RKO (cell line): Measurements from ENCODE around the gene CDON.
"Not testable (repeated sequence)": the region's sequence is repeated elsewhere in the genome, so short reads cannot be mapped to it uniquely, and the experiment has no call there.

Experiments
- DNase-seq: peaks from one replicate; pipeline ENCODE4 v3.0.0-alpha.2; 2016; ENCODE audit warnings: low spot score

The CDON gene

GRCh38 chr11:126039485-126040271, 23.0 kb downstream of the CDON start:
- no peak for DNase-seq

DNA sequence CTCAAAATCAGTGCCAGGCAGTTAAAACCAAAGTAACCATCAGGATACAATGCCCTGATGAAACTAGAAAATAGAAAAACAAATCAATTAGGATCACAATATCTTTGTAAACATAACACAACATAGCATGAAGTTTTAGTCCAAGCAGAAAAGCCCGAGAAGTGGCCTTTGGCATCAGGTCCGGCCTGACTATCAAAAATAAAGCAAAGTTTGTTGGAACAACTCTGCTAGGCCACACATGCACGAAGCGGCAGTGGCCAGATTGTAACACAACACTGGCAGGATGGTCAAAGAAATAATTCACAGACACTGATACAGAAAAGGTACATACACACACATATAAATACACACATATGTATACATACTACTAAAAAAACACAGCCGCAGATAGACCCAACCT, 26.9 kb downstream of the CDON start:
- DNase-seq, result no peak

- no peak for DNase-seq
Measured at GRCh38 chr11:126034933-126035425, 27.7 kb downstream of the CDON start.

DNA sequence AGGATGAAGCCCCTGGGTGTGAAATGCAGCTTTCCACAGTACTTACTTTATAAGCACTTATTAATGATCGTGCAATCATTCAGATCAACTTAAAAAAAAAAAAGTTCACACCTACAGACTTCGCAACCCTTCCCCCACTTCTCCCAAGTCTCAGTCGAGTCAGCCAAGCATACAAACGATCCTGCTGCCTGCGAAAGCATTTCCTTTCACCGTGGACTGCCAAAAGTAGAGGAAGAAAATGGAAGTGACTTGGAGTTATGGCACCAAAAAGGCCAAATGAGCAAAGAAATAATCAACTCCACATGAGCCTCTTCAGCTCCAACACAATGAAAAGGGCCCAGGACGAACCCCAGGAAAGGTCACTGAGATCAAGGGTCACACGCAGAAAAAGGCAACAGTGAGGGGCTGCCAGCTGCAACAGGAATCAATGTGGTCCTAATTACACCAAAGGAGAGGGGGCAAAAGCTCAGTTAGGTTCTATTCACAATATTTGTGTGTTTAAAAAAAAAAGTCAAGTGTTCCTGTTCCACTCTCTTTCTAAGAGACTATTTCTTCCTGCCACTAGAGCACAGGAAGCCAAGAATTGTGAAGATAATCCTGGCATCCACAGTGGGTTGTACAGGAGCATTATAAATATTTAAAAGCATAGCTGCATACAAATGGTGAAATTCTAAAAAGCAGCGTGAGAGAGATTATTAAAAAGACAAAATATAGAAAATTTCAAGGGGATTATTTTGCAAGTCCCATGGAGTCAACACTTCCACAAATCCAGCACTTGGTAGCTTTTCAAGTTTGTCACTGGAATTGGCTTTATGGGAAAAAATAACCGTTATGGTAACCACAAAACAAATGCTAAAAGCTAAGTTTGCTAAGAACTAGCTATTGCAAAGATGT, 28.4 kb downstream of the CDON start:
- DNase-seq, result no peak

DNA sequence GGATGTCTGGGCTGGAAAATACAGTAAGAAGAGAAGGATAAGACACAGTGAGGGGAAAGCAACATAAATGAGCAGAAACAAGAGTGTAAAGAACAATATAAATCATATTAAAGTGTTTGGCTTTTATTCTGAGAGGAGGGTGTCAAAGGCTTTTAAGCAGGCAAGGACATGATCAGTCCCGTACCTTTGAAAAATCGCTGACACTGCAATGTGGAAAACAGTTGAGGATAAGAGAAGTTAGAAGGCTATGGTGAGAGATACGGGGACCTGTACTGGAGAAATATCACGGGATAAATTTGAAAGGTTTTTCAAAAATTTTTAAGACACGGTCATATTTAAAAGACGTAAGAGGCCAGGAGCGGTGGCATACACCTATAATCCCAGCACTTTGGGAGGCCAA, 30.3 kb downstream of the CDON start:
- DNase-seq, result no peak

GRCh38 chr11:126029805-126030204, 32.9 kb downstream of the CDON start:
- DNase-seq, result no peak

GRCh38 chr11:126029237-126029636, 33.4 kb downstream of the CDON start:
- DNase-seq, result no peak

- DNase-seq, result not testable (repeated sequence)
Measured at GRCh38 chr11:126028534-126028933, 34.1 kb downstream of the CDON start.

DNA sequence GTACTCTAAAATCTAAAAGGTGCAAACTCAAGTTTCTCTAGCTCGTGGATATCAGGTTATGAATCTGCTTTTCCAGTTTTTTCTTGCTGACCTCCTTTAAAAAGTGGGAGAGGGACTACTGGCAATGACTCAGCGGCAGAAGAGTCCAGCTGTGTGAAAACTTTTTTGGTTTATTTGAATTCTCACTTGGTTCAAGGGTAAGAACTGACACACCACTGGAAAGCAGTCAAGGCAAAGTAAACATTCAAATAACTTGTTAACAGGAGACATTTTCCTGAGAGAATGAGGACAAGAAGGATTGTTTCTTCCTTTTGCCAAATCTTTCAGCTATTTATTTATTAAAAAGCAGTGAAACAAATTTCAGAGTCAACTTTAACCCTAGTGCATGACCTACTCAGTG, 36.1 kb downstream of the CDON start:
- no peak for DNase-seq

DNA sequence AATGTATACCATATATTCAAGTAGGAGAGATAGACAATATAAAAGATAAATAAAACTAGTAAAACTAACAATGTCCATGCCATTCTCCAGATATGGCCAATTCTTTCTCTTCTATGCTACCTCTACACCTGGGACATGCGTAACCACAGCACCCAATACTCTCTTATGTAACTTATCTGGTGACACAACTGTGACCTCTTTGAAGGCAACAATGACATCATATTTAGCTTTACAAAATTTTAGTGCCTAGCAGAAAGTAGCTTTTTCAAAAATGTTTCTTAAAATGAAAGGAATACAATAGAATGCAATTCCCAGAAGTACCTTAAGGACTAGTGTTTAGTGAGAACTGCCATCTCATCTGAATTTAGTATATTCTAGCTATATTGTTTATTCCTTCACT, 36.8 kb downstream of the CDON start:
- no peak for DNase-seq

- DNase-seq, result no peak
Measured at GRCh38 chr11:126024123-126024522, 38.5 kb downstream of the CDON start.

GRCh38 chr11:126012852-126013251, 49.8 kb downstream of the CDON start:
- DNase-seq, result no peak

- no peak for DNase-seq
Measured at GRCh38 chr11:126011754-126012153, 50.9 kb downstream of the CDON start.

DNA sequence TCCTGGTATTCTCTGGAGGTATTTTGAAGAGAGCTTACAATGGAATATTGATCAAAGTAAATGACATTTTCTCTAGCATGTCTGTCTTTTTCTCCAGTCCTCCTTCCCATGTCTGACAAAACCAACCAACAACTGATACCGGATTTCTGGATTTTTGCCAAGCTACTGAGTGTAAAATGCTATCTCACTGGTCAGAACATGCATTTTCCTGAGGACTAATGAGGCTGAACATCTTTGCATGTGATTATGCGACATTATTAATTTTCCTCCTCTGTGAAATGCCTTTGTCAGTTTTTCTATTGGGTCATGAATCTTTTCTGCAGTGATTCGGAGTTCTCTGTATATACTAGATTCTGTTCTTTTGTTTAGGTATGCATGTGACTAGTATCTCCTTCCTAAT, 51.4 kb downstream of the CDON start:
- DNase-seq, result no peak

- DNase-seq, result no peak
Measured at GRCh38 chr11:126008956-126009355, 53.7 kb downstream of the CDON start.

DNA sequence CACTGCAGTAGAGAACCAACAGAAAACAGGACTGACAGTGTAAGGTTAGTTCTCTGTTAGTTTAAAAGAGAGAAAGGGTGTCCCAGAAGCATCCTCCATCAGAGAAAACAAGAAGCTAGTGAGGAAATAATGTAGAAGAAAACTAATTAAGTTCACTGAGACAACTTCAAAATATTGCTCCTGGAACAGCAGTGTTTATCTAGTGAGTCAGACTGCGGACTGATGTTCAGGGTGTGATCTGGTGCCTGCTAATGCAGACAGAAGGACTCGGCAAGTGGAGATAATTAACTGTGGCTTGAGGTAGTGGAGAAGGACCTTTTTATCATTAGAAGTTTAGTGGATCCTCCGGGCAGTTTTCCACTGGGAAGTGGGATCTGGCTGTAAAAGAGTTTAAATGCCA, 55.4 kb downstream of the CDON start:
- DNase-seq, result peak; percentile 28

GRCh38 chr11:126006068-126006467, 56.6 kb downstream of the CDON start:
- no peak for DNase-seq

GRCh38 chr11:126002181-126002580, 60.5 kb downstream of the CDON start:
- DNase-seq, result no peak

GRCh38 chr11:125999234-125999880, 63.3 kb downstream of the CDON start:
- DNase-seq, result no peak

GRCh38 chr11:125998267-125998666, 64.4 kb downstream of the CDON start:
- DNase-seq, result no peak

DNA sequence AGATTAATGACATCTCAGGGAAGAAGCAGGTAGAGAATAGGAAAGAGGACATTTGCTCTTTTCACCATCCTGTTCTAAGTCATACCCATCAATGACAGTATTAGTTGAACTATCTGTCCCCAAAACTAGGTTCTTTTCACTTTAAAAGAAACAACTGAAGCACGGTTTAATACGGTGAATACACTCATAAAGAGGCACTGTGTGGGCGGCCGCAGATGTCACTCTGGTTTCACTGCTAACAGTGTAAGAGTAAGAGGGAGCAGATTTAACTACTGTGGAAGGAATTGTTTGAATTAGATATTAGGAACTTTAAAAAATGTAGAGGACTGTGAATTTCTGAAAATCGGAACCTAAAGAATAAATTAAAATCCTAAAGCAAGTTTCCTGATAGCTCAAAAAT, 67.4 kb downstream of the CDON start:
- DNase-seq, result peak; percentile 5

DNA sequence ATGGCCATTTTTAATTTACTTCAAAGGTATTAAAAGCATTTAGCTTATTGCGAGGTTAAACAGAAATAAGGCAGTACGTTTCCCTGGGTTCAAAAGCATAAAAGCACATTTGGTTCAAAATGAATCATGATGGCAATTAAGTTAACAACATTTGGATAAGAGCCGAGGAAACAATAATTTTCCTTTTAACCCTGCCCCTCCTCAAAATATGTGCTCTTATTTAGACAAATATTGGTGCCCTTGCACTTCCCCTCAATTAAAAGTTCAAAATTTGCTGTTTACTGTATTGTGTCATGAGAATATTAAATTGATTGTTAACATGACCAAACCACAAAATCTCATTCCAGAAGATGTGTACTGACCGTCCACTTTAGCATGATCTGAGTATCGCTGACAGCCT, 68.2 kb downstream of the CDON start:
- DNase-seq, result no peak

DNA sequence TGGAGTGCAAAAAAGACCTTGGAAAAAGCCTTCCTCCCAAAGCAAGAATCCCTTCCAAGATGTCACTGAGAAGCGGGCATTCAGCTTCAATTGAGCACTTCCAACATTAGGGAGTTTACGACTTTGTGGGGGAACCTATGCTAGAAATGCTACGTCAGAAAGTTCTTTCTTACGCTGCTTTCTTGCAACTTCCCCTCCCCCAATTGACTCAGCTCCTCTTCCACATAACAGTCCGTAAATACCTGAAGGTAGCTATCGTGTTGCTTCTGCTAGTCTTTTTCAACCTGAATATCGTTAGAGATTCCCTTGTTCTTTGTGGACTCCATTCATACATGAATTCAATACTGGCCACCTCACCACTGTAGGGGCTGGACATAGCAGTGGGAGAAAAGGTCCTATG, 69.8 kb downstream of the CDON start:
- DNase-seq, result no peak
